HepG2 (cell line): ENCODE measurements around the gene C1QL4. TPM values are rescaled to one million over a fixed set of nuclear protein-coding genes. Genes with fewer than 3 reads are reported as not detected.

Experiments
- GATAD2A ChIP-seq: IDR thresholded peaks from 2 replicates; pipeline ENCODE4 v1.6.1; 2016
- GMEB1 ChIP-seq: sonication (generic); formaldehyde crosslinking; IDR thresholded peaks from 2 replicates; pipeline ENCODE4 v1.5.1; 2020; ENCODE audit warnings: missing genetic modification reagents, mild to moderate bottlenecking, borderline replicate concordance
- HNRNPLL ChIP-seq: fragments of 200-400 bp; formaldehyde crosslinking; IDR thresholded peaks from 2 replicates; pipeline ENCODE4 v1.6.1; 2017; ENCODE audit warnings: mild to moderate bottlenecking, low read depth, low read length; ENCODE audit not compliant: poor library complexity, severe bottlenecking
- IKZF1 ChIP-seq: fragments of 450-650 bp; IDR thresholded peaks from 2 replicates; pipeline ENCODE4 v1.7.1; 2016
- KLF11 ChIP-seq: IDR thresholded peaks from 2 replicates; pipeline ENCODE4 v1.6.1; 2016; ENCODE audit warnings: missing compliant biosample characterization
- RBM39 ChIP-seq: fragments of 200-400 bp; formaldehyde crosslinking; IDR thresholded peaks from one replicate; pipeline ENCODE4 v1.6.1; 2018; ENCODE audit warnings: antibody characterized with exemption, mild to moderate bottlenecking, low read depth, low read length; ENCODE audit not compliant: poor library complexity, severe bottlenecking
- SMC3 ChIP-seq: IDR thresholded peaks from 2 replicates; pipeline ENCODE4 v1.6.1; 2011; ENCODE audit warnings: low read length, improper control_type of control experiment
- SNAI1 ChIP-seq: sonication (generic); formaldehyde crosslinking; IDR thresholded peaks from 2 replicates; pipeline ENCODE4 v1.5.0; 2020; ENCODE audit warnings: mild to moderate bottlenecking, missing genetic modification reagents, borderline replicate concordance
- SRF ChIP-seq: IDR thresholded peaks from 2 replicates; pipeline ENCODE4 v1.6.1; 2011; ENCODE audit warnings: mild to moderate bottlenecking, low read depth, low read length, moderate library complexity
- SRSF1 ChIP-seq: fragments of 200-400 bp; formaldehyde crosslinking; optimal IDR thresholded peaks from 2 replicates; pipeline ENCODE3; 2017; ENCODE audit warnings: mild to moderate bottlenecking, low read depth, low read length, moderate library complexity
- STAG1 ChIP-seq: sonication (generic); formaldehyde crosslinking; IDR thresholded peaks from 2 replicates; pipeline ENCODE4 v1.4.0; 2020; ENCODE audit warnings: missing genetic modification reagents
- UBTF ChIP-seq: sonication (generic); formaldehyde crosslinking; IDR thresholded peaks from 2 replicates; pipeline ENCODE4 v1.4.0; 2020; ENCODE audit warnings: mild to moderate bottlenecking, missing genetic modification reagents
- YY1 ChIP-seq: IDR thresholded peaks from 2 replicates; pipeline ENCODE4 v1.6.1; 2011; ENCODE audit warnings: low read length, low read depth, moderate library complexity, mild to moderate bottlenecking; ENCODE audit not compliant: insufficient read depth, insufficient replicate concordance
- ZBTB7B ChIP-seq: sonication (generic); formaldehyde crosslinking; IDR thresholded peaks from 2 replicates; pipeline ENCODE4 v1.4.0; 2020; ENCODE audit warnings: missing genetic modification reagents
- ZMYM4 ChIP-seq: sonication (generic); formaldehyde crosslinking; IDR thresholded peaks from 2 replicates; pipeline ENCODE4 v1.8.1; 2023; ENCODE audit warnings: mild to moderate bottlenecking, missing genetic modification reagents
- ZNF124 ChIP-seq: sonication (generic); formaldehyde crosslinking; IDR thresholded peaks from 2 replicates; pipeline ENCODE4 v1.4.0; 2020; ENCODE audit warnings: missing genetic modification reagents
- ZNF20 ChIP-seq: sonication (generic); formaldehyde crosslinking; IDR thresholded peaks from 2 replicates; pipeline ENCODE4 v1.4.0; 2020; ENCODE audit warnings: mild to moderate bottlenecking, moderate library complexity, missing genetic modification reagents
- ZNF33B ChIP-seq: sonication (generic); formaldehyde crosslinking; IDR thresholded peaks from 2 replicates; pipeline ENCODE4 v1.5.1; 2020; ENCODE audit warnings: mild to moderate bottlenecking, missing genetic modification reagents
- ZNF44 ChIP-seq: sonication (generic); formaldehyde crosslinking; IDR thresholded peaks from 2 replicates; pipeline ENCODE4 v1.5.1; 2020; ENCODE audit warnings: mild to moderate bottlenecking, missing genetic modification reagents
- ZNF652 ChIP-seq: IDR thresholded peaks from 2 replicates; pipeline ENCODE4 v1.6.1; 2016; ENCODE audit warnings: low read depth, borderline replicate concordance
- ZSCAN31 ChIP-seq: sonication (generic); formaldehyde crosslinking; IDR thresholded peaks from 2 replicates; pipeline ENCODE4 v1.5.0; 2020; ENCODE audit warnings: low read depth, mild to moderate bottlenecking, missing genetic modification reagents
- polyA plus RNA-seq, 8 experiments: library from polyadenylated mRNA; depleted of rRNA in 3 of 8; stranded (reverse) in 7 of 8; unstranded in 1 of 8; fragments of >200 nt; fragmentation: Illumina TruSeq in 4 of 8; extraction: Trizol in 4 of 8; gene quantifications; 2 replicates each; pipeline versions ENCODE4 v1.2.1 to v1.2.3, GENCODE V29; 2011 to 2016; ENCODE audit warnings: low read depth in 4 of 8, missing spikeins in 1 of 8, mixed read lengths in 1 of 8; ENCODE audit not compliant: insufficient read depth in 1 of 8
- total RNA-seq, 5 experiments: library from RNA; depleted of rRNA; stranded (reverse); fragments of >200 nt; fragmentation: Illumina TruSeq; extraction: Trizol; gene quantifications; 2 replicates each; pipeline ENCODE4 v1.2.3, GENCODE V29; 2016; ENCODE audit warnings: low read depth in 1 of 5
- TF ChIP-seq, protein P1 (sequence below): sonication (generic); formaldehyde crosslinking; IDR thresholded peaks from 2 replicates; pipeline ENCODE4 v1.5.1; 2020; ENCODE audit warnings: missing genetic modification reagents, mild to moderate bottlenecking, borderline replicate concordance
- TF ChIP-seq, protein P2 (sequence below): sonication (generic); formaldehyde crosslinking; IDR thresholded peaks from 2 replicates; pipeline ENCODE4 v1.8.0; 2022; ENCODE audit warnings: mild to moderate bottlenecking, missing genetic modification reagents

C1QL4 gene
- total and polyA plus RNA-seq, 2 of the 13 experiments (the other 11 are each of a cell fraction or from before 2014, with no cell fraction given) = 0.03 TPM; not detected in 1

- TF ChIP-seq, protein P1, sequence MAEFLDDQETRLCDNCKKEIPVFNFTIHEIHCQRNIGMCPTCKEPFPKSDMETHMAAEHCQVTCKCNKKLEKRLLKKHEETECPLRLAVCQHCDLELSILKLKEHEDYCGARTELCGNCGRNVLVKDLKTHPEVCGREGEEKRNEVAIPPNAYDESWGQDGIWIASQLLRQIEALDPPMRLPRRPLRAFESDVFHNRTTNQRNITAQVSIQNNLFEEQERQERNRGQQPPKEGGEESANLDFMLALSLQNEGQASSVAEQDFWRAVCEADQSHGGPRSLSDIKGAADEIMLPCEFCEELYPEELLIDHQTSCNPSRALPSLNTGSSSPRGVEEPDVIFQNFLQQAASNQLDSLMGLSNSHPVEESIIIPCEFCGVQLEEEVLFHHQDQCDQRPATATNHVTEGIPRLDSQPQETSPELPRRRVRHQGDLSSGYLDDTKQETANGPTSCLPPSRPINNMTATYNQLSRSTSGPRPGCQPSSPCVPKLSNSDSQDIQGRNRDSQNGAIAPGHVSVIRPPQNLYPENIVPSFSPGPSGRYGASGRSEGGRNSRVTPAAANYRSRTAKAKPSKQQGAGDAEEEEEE (CRISPR knock-in tag) = no peak
- TF ChIP-seq ZNF44 (CRISPR knock-in tag) (0 out of 2 replicates have a peak, but pooled peaks have one; percentile 36), ZNF20 (CRISPR knock-in tag) (no peak), RBM39 (peak; percentile 86), ZNF124 (CRISPR knock-in tag) (peak; percentile 45; the same call in 1 of the 2 replicates), UBTF (CRISPR knock-in tag) (peak; percentile 72; the same call in 1 of the 2 replicates), ZSCAN31 (CRISPR knock-in tag) (0 out of 2 replicates have a peak, but pooled peaks have one; percentile 37), SNAI1 (CRISPR knock-in tag) (no peak), ZNF652 (CRISPR knock-in tag) (no peak), KLF11 (CRISPR knock-in tag) (peak; percentile 22; the same call in 1 of the 2 replicates), ZBTB7B (CRISPR knock-in tag) (peak; percentile 90), SRF (no peak), HNRNPLL (peak; percentile 41), STAG1 (CRISPR knock-in tag) (peak; percentile 55), SMC3 (peak; percentile 32), SRSF1 (no peak), GATAD2A (CRISPR knock-in tag) (peak; percentile 60), ZNF33B (CRISPR knock-in tag) (peak; percentile 56; the same call in 1 of the 2 replicates), GMEB1 (CRISPR knock-in tag) (no peak), ZMYM4 (CRISPR knock-in tag) (peak; percentile 79), YY1 (peak; percentile 53), IKZF1 (no peak)
- TF ChIP-seq, protein P2, sequence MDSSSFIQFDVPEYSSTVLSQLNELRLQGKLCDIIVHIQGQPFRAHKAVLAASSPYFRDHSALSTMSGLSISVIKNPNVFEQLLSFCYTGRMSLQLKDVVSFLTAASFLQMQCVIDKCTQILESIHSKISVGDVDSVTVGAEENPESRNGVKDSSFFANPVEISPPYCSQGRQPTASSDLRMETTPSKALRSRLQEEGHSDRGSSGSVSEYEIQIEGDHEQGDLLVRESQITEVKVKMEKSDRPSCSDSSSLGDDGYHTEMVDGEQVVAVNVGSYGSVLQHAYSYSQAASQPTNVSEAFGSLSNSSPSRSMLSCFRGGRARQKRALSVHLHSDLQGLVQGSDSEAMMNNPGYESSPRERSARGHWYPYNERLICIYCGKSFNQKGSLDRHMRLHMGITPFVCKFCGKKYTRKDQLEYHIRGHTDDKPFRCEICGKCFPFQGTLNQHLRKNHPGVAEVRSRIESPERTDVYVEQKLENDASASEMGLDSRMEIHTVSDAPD (CRISPR knock-in tag) = 0 out of 2 replicates have a peak, but pooled peaks have one; percentile 39
Measured at GRCh38 chr12:49342066-49342913, 5.3 kb upstream of the C1QL4 start (continued).
